ENCODE results near the gene ESRRA. TPM values are rescaled to one million over a fixed set of nuclear protein-coding genes. Genes with fewer than 3 reads are reported as not detected.

ESRRA gene
- total RNA-seq (2022) (52.0 and 63.4 TPM in 2 replicates), Bru-seq, nascent RNA (percentile 64 among the genes with signal in this experiment), BruChase-seq, experiment 1, labeled RNA remaining after a 6-hour chase (percentile 81 among the genes with signal in this experiment), BruChase-seq, experiment 2, labeled RNA remaining after a 2-hour chase (percentile 73 among the genes with signal in this experiment)
- long read RNA-seq, transcript ESRRA-202 (7 exons, 2,283 nt), result minor isoform, 8 of 931 reads
- long read RNA-seq, transcript ESRRA-203 (7 exons, 2,218 nt), result minor isoform, 8 of 931 reads
- long read RNA-seq, transcript ESRRA-201 (7 exons, 2,215 nt), result major isoform, 79 of 931 reads
- long read RNA-seq, partial matches to known transcripts, result 828 of 931 reads
- long read RNA-seq, other reads (novel, unspliced or antisense), result 8 of 931 reads

- BruUV-seq (replicated peaks), result no TSS peak
- H3K27ac Mint-ChIP-seq (ENCODE audit: low read depth, unreplicated experiment), result peak within 1 kb of the TSS; percentile 96
- intact Hi-C loops (cut with micrococcal nuclease), result loop anchor here (2.0 kb wide), 3 partner anchors 18 to 58 kb away; partner anchors contain the start of gene PPP1R14B
- H3K9me3 Mint-ChIP-seq (ENCODE audit: unreplicated experiment), result no peaks in the 10 kb centered on the region
- H3K4me3 Mint-ChIP-seq (ENCODE audit: unreplicated experiment), result peak within 1 kb of the TSS; percentile 99
- TF ChIP-seq CTCF (IDR thresholded peaks at IDR 0.05; ENCODE audit: unreplicated experiment), result no peak
- ChIA-PET CTCF (interaction anchor here (0.7 to 5.1 kb wide), 20 partner anchors 8 to 129 kb away, joined by 3 to 96 read pairs (median 7); partner anchors contain the start of genes BAD, FERMT3, GPR137 and PLCB3), POLR2A (interaction anchor here (0.5 to 5.8 kb wide), 22 partner anchors 12 to 1551 kb away, joined by 3 to 107 read pairs (median 6); partner anchors contain the start of genes BAD, FKBP2, NUDT22 and PLCB3)
- DNase-seq (ENCODE audit: unreplicated experiment), result peak; percentile 98
- H3K36me3 Mint-ChIP-seq (ENCODE audit: insufficient read depth, unreplicated experiment), result peaks cover 36% of the 10 kb centered on the region
- peaks cover 18% of the 10 kb centered on the region for H3K4me1 Mint-ChIP-seq (ENCODE audit: insufficient read depth, unreplicated experiment)
- no peaks in the 10 kb centered on the region for H3K27me3 Mint-ChIP-seq (ENCODE audit: insufficient read depth, unreplicated experiment)
These were observed at the start of gene ESRRA for GRCh38 chr11:64305075-64305690. Gene ESRRA, plus strand, starts transcription at chr11:64305524. Its CDS starts 1,656 bp downstream, at chr11:64307180.

GRCh38 chr11:64256300-64256699 lies 49.0 kb upstream of the ESRRA start:
- BruUV-seq (replicated peaks), result no TSS peak
- Mint-ChIP-seq H3K4me3 (ENCODE audit: unreplicated experiment) (no peak overlapping the region), H3K27me3 (ENCODE audit: insufficient read depth, unreplicated experiment) (no peaks in the 10 kb centered on the region), H3K9me3 (ENCODE audit: unreplicated experiment) (no peaks in the 10 kb centered on the region), H3K4me1 (ENCODE audit: insufficient read depth, unreplicated experiment) (peaks cover 6% of the 10 kb centered on the region), H3K27ac (ENCODE audit: low read depth, unreplicated experiment) (no peak overlapping the region), H3K36me3 (ENCODE audit: insufficient read depth, unreplicated experiment) (peaks cover 24% of the 10 kb centered on the region)
- intact Hi-C loops (cut with micrococcal nuclease), result no loop called here
- DNase-seq (ENCODE audit: unreplicated experiment), result no peak
- ChIA-PET CTCF (interaction anchor here (0.7 to 1.5 kb wide), 2 partner anchors 48 to 51 kb away, joined by 3 to 5 read pairs; no protein-coding TSS in a partner anchor), POLR2A (interaction anchor here (1.6 to 3.1 kb wide), 2 partner anchors 11 to 13 kb away, joined by 5 to 10 read pairs; no protein-coding TSS in a partner anchor)
- TF ChIP-seq CTCF (IDR thresholded peaks at IDR 0.05; ENCODE audit: unreplicated experiment), result no peak

GRCh38 chr11:64258356-64258755 lies 47.0 kb upstream of the ESRRA start:
- H3K27me3 Mint-ChIP-seq (ENCODE audit: insufficient read depth, unreplicated experiment), result no peaks in the 10 kb centered on the region
- intact Hi-C loops (cut with micrococcal nuclease), result no loop called here
- peaks cover 36% of the 10 kb centered on the region for H3K36me3 Mint-ChIP-seq (ENCODE audit: insufficient read depth, unreplicated experiment)
- no peak overlapping the region for H3K4me3 Mint-ChIP-seq (ENCODE audit: unreplicated experiment)
- CTCF ChIA-PET, result interaction anchor here (0.9 kb wide), 1 partner anchor 32 kb away, joined by 4 read pairs; no protein-coding TSS in a partner anchor
- no peak for DNase-seq (ENCODE audit: unreplicated experiment)
- no peak for TF ChIP-seq CTCF (IDR thresholded peaks at IDR 0.05; ENCODE audit: unreplicated experiment)
- POLR2A ChIA-PET, result interaction anchor here (1.4 to 3.1 kb wide), 2 partner anchors 11 to 26 kb away, joined by 4 to 10 read pairs; partner anchors contain the start of gene BAD
- no peaks in the 10 kb centered on the region for H3K9me3 Mint-ChIP-seq (ENCODE audit: unreplicated experiment)
- peaks cover 6% of the 10 kb centered on the region for H3K4me1 Mint-ChIP-seq (ENCODE audit: insufficient read depth, unreplicated experiment)
- H3K27ac Mint-ChIP-seq (ENCODE audit: low read depth, unreplicated experiment), result no peak overlapping the region
- BruUV-seq (replicated peaks), result no TSS peak
